A549 treated with ZK216348 at 1 μM for 4 hours (cell line): ENCODE results near the gene HSPBP1. TPM values are rescaled to one million over a fixed set of nuclear protein-coding genes. Genes with fewer than 3 reads are reported as not detected.

Experiments used
- total RNA-seq: library from RNA; stranded (reverse); fragments of 200-300 nt; extraction: Qiagen RNA extraction; gene quantifications from 5 replicates; pipeline ENCODE4 v1.2.3, GENCODE V29; 2022; ENCODE audit warnings: low read depth

The HSPBP1 gene
- 122 to 147 TPM (median 138 TPM) in 5 replicates for total RNA-seq

GRCh38 chr19:55279770-55280643, at the start of gene HSPBP1:
HSPBP1 (minus strand) TSS chr19:55280110; CDS start chr19:55279608, 502 bp downstream.

GRCh38 chr19:55325172-55325571, 45.3 kb upstream of the HSPBP1 start, which contains the start of gene TMEM150B:
TMEM150B (minus strand) TSS chr19:55325341; CDS start chr19:55321036, 4,305 bp downstream.

GRCh38 chr19:55283548-55284377, 3.9 kb upstream of the HSPBP1 start, which contains the start of gene BRSK1:
BRSK1 (plus strand) TSS chr19:55283997; CDS start chr19:55284443, 446 bp downstream.

GRCh38 chr19:55258828-55259539, 20.9 kb downstream of the HSPBP1 start, which contains the start of gene PPP6R1:
PPP6R1 (minus strand) TSS chr19:55259017; CDS start chr19:55247103, 11,914 bp downstream.

GRCh38 chr19:55228403-55229031, 51.4 kb downstream of the HSPBP1 start, which contains the start of gene TMEM86B:
TMEM86B (minus strand) TSS chr19:55228763; CDS start chr19:55228741, 22 bp downstream.

Other genes with a start within 250 kb of the HSPBP1 start
- 0.13 to 0.46 TPM (median 0.19 TPM) in 3 of 5 replicates, not detected in the others for gene GP6, start 241.8 kb downstream of the HSPBP1 start, total RNA-seq
- gene RDH13, start 217.0 kb downstream of the HSPBP1 start, total RNA-seq: 14.5 to 21.2 TPM (median 20.8 TPM) in 5 replicates
- 3.0 to 9.2 TPM (median 6.8 TPM) in 5 replicates for gene EPS8L1, start 204.2 kb downstream of the HSPBP1 start, total RNA-seq
- gene PPP1R12C, start 162.5 kb downstream of the HSPBP1 start, total RNA-seq: 52.2 to 99.2 TPM (median 86.1 TPM) in 5 replicates
- 96.6 to 145 TPM (median 141 TPM) in 5 replicates for gene TNNT1, start 130.9 kb downstream of the HSPBP1 start, total RNA-seq
- 6.6 to 13.4 TPM (median 7.0 TPM) in 5 replicates for gene TNNI3, start 122.4 kb downstream of the HSPBP1 start, total RNA-seq
- 3.1 to 6.7 TPM (median 5.6 TPM) in 5 replicates for gene DNAAF3, start 113.5 kb downstream of the HSPBP1 start, total RNA-seq
- 2.7 to 4.4 TPM (median 3.1 TPM) in 5 replicates for gene SYT5, start 99.8 kb downstream of the HSPBP1 start, total RNA-seq
- gene PTPRH, start 70.6 kb downstream of the HSPBP1 start, total RNA-seq: 3.6 to 6.0 TPM (median 4.0 TPM) in 5 replicates
- 2.2 to 5.4 TPM (median 4.8 TPM) in 5 replicates for gene TMEM86B, start 51.3 kb downstream of the HSPBP1 start, total RNA-seq
- 64.6 to 131 TPM (median 118 TPM) in 5 replicates for gene PPP6R1, start 21.1 kb downstream of the HSPBP1 start, total RNA-seq
- gene BRSK1, start 3.9 kb upstream of the HSPBP1 start, total RNA-seq: 3.2 to 5.1 TPM (median 4.6 TPM) in 5 replicates
- not detected in 5 replicates for gene TMEM150B, start 45.2 kb upstream of the HSPBP1 start, total RNA-seq
- 3.1 to 9.0 TPM (median 8.2 TPM) in 5 replicates for gene KMT5C, start 59.8 kb upstream of the HSPBP1 start, total RNA-seq
- gene COX6B2, start 74.6 kb upstream of the HSPBP1 start, total RNA-seq: 1.2 to 7.0 TPM (median 1.4 TPM) in 5 replicates
- gene GARIN5B, start 83.2 kb upstream of the HSPBP1 start, total RNA-seq: 0.11 to 0.42 TPM (median 0.18 TPM) in 4 of 5 replicates, not detected in the other
- gene IL11, start 90.4 kb upstream of the HSPBP1 start, total RNA-seq: 20.8 to 42.0 TPM (median 26.5 TPM) in 5 replicates
- 1.2 to 2.3 TPM (median 1.3 TPM) in 5 replicates for gene TMEM190, start 96.7 kb upstream of the HSPBP1 start, total RNA-seq
- gene TMEM238, start 104.2 kb upstream of the HSPBP1 start, total RNA-seq: 2.3 to 14.6 TPM (median 11.3 TPM) in 5 replicates
- 2,333 to 3,419 TPM (median 2,681 TPM) in 5 replicates for gene RPL28, start 105.8 kb upstream of the HSPBP1 start, total RNA-seq
- gene UBE2S, start 127.7 kb upstream of the HSPBP1 start, total RNA-seq: 317 to 626 TPM (median 479 TPM) in 5 replicates
- gene SHISA7, start 163.2 kb upstream of the HSPBP1 start, total RNA-seq: not detected in 5 replicates
- gene ISOC2, start 181.5 kb upstream of the HSPBP1 start, total RNA-seq: 36.3 to 64.0 TPM (median 58.6 TPM) in 5 replicates
- not detected in 5 replicates for gene C19orf85, start 184.6 kb upstream of the HSPBP1 start, total RNA-seq
- 2.7 to 8.8 TPM (median 6.9 TPM) in 5 replicates for gene ZNF628, start 196.5 kb upstream of the HSPBP1 start, total RNA-seq
- gene NAT14, start 205.1 kb upstream of the HSPBP1 start, total RNA-seq: 32.8 to 59.9 TPM (median 49.9 TPM) in 5 replicates
- 0.69 to 1.2 TPM (median 0.82 TPM) in 5 replicates for gene SSC5D, start 208.3 kb upstream of the HSPBP1 start, total RNA-seq